ENCODE results near the gene PDK2. TPM values are rescaled to one million over a fixed set of nuclear protein-coding genes. Genes with fewer than 3 reads are reported as not detected.

The PDK2 gene
- total RNA-seq, 4 donors from 2014 or later: 42.5 to 79.3 (median 64.5) TPM

GRCh38 chr17:50109785-50110184 lies 14.6 kb downstream of the PDK2 start:
- WGBS, 2 donors: 83 to 92% methylated on average over 6 to 19 of the region's 19 CpGs
- Histone ChIP-seq H3K27ac (no peak overlapping the region), H3K4me1 (peaks cover 0 to 15% of the 10 kb centered on the region in 2 donors), H3K9me3 (no peaks in the 10 kb centered on the region), H3K4me3 (replicated peaks in 1 of 3) (no peak overlapping the region), H3K36me3 (peaks cover 34 to 40% of the 10 kb centered on the region in 2 donors), H3K27me3 (no peaks in the 10 kb centered on the region)
- no peak for TF ChIP-seq CTCF (IDR thresholded peaks at IDR 0.05)
- TF ChIP-seq POLR2A (IDR thresholded peaks at IDR 0.05): no peak
- no peak for DNase-seq
- intact Hi-C loops (cut with DNase I): loop anchor here (5.0 to 10.0 kb wide), 2 partner anchors 38 to 185 kb away; no protein-coding TSS in a partner anchor

GRCh38 chr17:50110591-50111349 lies 15.6 kb downstream of the PDK2 start:
- WGBS, 2 donors: 79 to 81% methylated on average over 15 to 19 of the region's 19 CpGs
- Histone ChIP-seq H3K36me3 (peaks cover 26 to 36% of the 10 kb centered on the region in 2 donors), H3K4me3 (replicated peaks in 1 of 3) (no peak overlapping the region), H3K27me3 (no peaks in the 10 kb centered on the region), H3K9me3 (no peaks in the 10 kb centered on the region), H3K4me1 (peaks cover 0 to 15% of the 10 kb centered on the region in 2 donors), H3K27ac (peak overlapping the region in 1 of 3 donors; percentile 62)
- DNase-seq: no peak
- TF ChIP-seq CTCF (IDR thresholded peaks at IDR 0.05) (no peak), POLR2A (IDR thresholded peaks at IDR 0.05) (no peak)
- intact Hi-C loops (cut with DNase I): loop anchor here (5.0 to 10.0 kb wide), 2 partner anchors 37 to 184 kb away; no protein-coding TSS in a partner anchor

- no peaks in the 10 kb centered on the region for H3K27me3 ChIP-seq
- intact Hi-C loops (cut with DNase I): loop anchor here (5.0 to 10.0 kb wide), 2 partner anchors 35 to 183 kb away; no protein-coding TSS in a partner anchor
- peaks cover 18 to 25% of the 10 kb centered on the region in 2 donors for H3K36me3 ChIP-seq
- no peaks in the 10 kb centered on the region for H3K9me3 ChIP-seq
- H3K4me3 ChIP-seq (replicated peaks in 1 of 3): no peak overlapping the region
- peak; percentile 30 to 41 for DNase-seq
- H3K4me1 ChIP-seq: peaks cover 0 to 18% of the 10 kb centered on the region in 2 donors
- H3K27ac ChIP-seq: peak overlapping the region; percentile 49 to 64 (median 62)
- TF ChIP-seq POLR2A (IDR thresholded peaks at IDR 0.05): no peak
- no peak for TF ChIP-seq CTCF (IDR thresholded peaks at IDR 0.05)
- 56 to 59% methylated on average over 7 to 10 of the region's 14 CpGs for WGBS, 2 donors
Observed at GRCh38 chr17:50111673-50112655, 16.8 kb downstream of the PDK2 start.

GRCh38 chr17:50112694-50113093 lies 17.5 kb downstream of the PDK2 start:
- Histone ChIP-seq H3K36me3 (peaks cover 17 to 18% of the 10 kb centered on the region in 2 donors), H3K4me3 (replicated peaks in 1 of 3) (no peak overlapping the region), H3K4me1 (peaks cover 7 to 25% of the 10 kb centered on the region in 2 donors), H3K27me3 (no peaks in the 10 kb centered on the region), H3K9me3 (no peaks in the 10 kb centered on the region), H3K27ac (peak overlapping the region in 1 of 3 donors; percentile 62)
- 73 to 88% methylated on average over 15 to 16 of the region's 17 CpGs for WGBS, 2 donors
- no peak for DNase-seq
- no peak for TF ChIP-seq CTCF (IDR thresholded peaks at IDR 0.05)
- intact Hi-C loops (cut with DNase I): loop anchor here (5.0 to 10.0 kb wide), 2 partner anchors 35 to 182 kb away; no protein-coding TSS in a partner anchor
